ENCODE data around the gene PLCB4.
"Not testable (repeated sequence)": the region's sequence is repeated elsewhere in the genome, so short reads cannot be mapped to it uniquely, and the experiment has no call there.

The PLCB4 gene

DNA sequence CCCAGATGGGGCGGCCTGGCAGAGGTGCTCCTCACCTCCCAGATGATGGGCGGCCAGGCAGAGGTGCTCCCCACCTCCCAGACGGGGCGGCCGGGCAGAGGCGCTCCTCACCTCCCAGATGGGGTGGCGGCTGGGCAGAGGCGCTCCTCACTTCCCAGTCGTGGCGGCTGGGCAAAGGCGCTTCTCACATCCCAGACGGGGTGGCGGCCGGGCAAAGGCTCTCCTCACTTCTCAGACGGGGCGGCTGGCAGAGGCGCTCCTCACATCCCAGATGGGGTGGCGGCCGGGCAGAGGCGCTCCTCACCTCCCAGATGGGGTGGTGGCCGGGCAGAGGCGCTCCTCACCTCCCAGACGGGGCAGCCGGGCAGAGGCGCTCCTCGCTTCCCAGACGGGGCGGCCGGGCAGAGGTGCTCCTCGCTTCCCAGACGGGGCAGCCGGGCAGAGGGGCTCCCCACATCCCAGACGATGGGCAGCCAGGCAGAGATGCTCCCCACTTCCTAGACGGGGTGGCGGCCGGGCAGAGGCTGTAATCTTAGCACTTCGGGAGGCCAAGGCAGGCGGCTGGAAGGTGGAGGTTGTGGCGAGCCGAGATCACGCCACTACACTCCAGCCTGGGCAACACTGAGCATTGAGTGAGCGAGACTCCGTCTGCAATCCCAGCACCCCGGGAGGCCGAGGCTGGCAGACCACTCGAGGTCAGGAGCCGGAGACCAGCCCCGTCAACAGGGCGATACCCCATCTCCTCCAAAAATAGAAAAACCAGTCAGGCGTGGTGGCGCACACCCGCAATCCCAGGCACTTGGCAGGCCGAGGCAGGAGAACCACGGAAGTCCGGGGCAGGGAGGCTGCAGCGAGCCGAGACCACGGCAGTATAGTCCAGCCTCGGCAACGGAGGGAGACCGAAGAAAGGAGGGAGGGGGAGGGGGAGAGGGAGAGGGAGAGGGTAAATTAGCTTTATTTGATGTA, 316.7 kb downstream of the PLCB4 start:
- DNase-seq: not testable (repeated sequence)

- DNase-seq: no peak
These were observed 319.4 kb downstream of the PLCB4 start for GRCh38 chr20:9388160-9388812.

GRCh38 chr20:9388813-9389161, 319.9 kb downstream of the PLCB4 start:
- no peak for DNase-seq

DNA sequence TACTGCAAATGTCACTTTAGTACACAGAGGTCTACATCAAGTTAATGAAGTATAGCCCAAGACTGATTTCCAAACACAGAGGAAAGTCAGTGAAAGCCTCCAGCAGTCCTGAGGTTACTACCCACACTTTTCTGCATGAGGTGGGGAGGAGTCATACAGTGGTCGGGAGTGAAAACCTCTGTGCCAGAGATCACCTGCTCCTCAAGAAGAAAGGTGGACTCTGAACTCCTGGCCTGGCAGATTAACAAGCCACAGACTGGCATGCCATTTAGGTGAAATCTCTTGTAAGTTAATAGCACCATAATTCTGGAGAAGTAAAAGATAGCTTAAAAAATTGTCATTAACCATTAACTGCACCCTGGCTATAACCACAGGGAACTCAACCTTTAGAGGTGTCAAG, 320.5 kb downstream of the PLCB4 start:
- no peak for DNase-seq

- DNase-seq: no peak
These were observed 321.6 kb downstream of the PLCB4 start for GRCh38 chr20:9390441-9390840.

DNA sequence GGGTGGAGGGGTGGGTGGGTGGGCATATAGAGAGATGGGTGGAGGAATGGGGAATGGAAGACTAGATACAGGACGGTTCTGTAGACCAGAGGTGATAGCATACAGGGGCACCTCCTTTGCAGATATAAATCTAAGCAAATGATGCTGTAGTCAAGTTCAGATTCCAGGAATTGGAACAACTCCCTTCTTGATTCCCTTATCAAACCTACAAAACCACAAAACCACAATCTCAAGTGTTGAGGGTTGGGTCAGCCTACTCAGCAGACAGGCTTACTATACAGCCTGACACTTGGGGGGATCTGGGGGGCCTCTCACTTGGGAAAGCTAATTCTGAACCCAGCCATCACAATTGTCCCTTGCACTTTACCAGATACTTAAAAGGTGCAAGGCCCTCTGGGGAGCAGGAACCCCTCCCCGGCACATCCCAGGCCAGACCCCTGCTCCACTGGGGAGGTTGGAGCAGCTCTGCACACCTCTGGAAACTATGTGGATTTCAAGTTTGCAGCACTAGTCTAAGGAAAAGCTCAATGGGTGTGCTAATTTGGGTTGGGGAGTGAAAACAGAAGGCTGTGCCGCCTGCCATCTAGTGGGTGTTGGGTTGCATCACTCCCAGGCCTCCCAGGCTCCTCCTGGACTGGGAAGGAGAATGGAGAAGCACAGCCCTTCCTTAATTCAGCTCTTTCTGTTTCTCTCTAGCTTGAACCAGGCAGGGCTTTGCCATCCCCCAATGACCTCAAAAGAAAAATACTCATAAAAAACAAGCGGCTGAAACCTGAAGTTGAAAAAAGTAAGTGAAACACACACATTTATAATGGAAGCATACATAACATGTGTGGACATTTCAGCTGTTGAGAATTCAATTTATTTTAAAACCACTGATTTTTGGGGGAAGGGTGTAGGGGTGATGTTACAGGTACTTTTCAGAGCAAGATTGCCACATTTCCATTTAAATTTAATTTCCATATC, 324.3 kb downstream of the PLCB4 start:
- peak; percentile 37 to 42 for DNase-seq

DNA sequence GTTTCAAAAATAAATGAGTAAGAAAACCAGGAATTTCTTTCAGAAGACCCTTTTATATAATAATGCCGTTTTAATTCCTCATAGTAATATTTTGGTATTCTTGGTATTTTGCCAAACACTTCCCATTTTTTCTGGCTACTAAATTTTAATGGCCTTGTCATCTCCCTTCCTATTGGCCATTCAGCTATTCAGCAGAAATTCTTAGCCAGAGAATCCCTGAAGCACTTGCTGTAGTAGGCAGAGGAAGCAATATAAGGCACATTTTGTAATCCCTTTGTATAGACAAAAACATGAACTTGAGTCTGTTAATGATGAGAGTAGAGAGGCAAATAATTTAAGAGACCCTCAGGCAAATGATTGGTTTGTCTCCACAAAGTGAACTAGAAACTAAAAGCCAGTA, 327.1 kb downstream of the PLCB4 start:
- DNase-seq: no peak

DNA sequence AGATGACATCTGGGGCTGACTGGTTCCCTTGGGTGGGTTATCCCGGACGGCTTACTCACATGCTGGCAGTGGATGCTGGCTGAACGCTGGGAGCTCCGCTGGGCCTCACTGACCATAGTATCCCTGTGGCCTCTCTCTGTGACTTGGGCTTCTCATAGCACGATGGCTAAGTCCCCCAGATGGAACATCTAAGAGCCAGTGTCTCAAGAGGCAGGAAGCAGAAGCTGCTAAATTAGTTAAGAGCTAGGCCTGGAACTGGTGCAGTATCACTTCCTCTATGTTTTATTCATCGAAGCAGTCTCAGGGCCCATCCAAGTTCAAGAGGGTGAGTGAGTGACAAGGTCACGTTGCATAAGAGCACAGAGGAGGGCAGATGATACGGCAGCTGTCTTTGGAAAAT, 329.0 kb downstream of the PLCB4 start:
- peak in 1 of 2 experiments; percentile 2 for DNase-seq

GRCh38 chr20:9398882-9399281, 330.0 kb downstream of the PLCB4 start:
- DNase-seq: no peak

DNA sequence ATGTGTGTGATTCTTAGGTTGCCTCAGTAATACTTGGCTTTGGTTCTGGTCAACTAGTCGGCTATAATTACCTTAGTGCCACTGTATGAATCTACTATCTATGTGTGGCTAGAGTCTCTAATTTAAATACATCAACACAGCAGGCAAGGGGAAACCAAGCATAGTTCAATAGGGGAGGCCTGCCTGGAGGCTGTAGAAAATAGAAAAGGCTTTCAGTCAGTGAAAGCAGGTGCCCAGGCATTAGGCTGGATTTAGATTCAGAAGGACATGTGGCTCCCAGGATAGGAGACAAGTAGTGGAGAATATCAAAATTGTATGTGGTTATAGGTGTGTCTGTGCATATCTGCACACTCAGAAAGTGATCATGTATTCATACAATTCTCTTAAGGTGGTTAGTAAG, 330.4 kb downstream of the PLCB4 start:
- DNase-seq: no peak

- no peak for DNase-seq
These were observed 331.5 kb downstream of the PLCB4 start for GRCh38 chr20:9400171-9401025.

- DNase-seq: no peak
These were observed 332.5 kb downstream of the PLCB4 start for GRCh38 chr20:9401371-9401770.

DNA sequence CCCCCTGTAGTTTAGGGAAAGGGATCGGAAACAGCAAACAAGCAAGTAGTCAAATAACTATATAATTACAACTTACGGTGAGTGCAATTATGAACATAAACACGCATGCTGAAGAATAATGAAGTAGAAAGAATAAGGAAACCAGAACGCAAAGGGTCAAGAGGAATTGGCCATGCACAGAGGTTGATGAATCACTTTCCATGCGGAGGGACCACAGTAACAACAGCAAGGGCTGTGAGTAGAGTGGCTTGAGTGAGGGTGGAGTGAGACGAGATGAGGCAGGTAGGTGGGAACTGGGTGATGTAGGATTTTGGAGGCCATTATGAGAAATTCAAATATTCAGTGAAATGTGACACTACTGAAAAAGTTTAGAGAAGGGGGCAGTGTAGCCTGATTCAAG, 333.3 kb downstream of the PLCB4 start:
- DNase-seq: no peak

- DNase-seq: no peak
These were observed 333.7 kb downstream of the PLCB4 start for GRCh38 chr20:9402546-9402945.

- DNase-seq: no peak
These were observed 334.6 kb downstream of the PLCB4 start for GRCh38 chr20:9403448-9403847.

- peak; percentile 26 to 46 for DNase-seq
These were observed 339.0 kb downstream of the PLCB4 start for GRCh38 chr20:9407805-9408421.

GRCh38 chr20:9408422-9409300, 339.8 kb downstream of the PLCB4 start:
- DNase-seq: no peak

- no peak for DNase-seq
These were observed 340.5 kb downstream of the PLCB4 start for GRCh38 chr20:9409352-9409751.

DNA sequence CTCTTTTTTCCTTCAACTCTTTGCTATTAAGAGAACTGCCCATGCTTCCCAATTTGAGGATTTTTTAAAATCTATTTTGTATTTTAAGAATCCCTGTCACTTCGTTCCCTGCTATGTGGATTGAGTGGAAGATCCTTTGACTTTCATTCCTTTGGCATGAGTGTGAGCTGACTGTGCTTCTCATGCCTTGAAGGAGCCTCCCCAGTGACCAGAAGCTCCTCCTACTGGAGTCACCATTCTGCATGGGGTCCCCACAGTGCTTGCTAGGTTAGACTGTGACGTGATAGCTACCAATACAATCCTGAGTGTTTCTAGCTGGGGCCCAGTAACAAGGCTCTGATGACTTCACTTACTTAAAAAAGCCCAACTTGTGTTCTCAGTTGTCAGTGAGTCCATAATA, 341.1 kb downstream of the PLCB4 start:
- DNase-seq: no peak

DNA sequence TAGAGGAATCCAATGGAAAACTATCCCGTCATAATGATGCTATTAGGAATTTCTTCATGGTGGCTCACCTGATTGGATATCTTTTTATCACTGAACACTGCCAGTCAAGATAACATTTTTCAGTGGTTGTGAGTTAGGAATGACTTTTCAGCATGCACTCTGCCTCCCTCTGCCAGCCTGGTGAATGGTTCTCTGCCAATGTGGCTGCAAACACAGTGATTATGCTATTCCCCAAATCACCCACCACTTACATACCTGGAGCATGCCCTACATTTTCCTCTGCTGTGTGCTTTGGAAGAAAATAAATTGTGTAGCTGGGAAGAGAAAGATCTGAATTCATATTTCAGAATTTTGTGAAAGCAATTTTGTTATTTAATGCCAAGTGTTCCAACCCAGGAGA, 342.9 kb downstream of the PLCB4 start:
- DNase-seq: no peak

DNA sequence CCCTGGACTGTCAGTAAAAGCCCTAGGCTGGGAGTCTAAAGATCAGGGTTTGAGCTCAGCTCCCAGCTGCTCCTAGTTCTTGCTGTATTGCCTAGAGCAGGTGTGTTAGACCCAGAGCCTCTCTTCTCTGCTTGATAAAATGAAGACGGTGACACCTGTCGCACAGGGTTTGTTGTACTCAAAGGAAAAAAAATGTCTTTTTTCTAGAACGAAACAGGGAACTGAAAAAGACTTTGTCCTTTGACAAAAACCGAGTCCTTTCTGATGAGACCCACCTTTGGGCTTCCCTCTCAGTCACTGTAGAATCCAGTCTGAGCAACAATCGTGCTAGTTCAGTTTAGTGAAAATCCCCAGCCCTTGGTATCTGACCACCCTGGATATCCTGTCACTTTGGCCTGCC, 343.4 kb downstream of the PLCB4 start:
- no peak for DNase-seq

Measured in AML-193 (cell line).